ENCODE data around the gene KRTAP27-1. TPM values are rescaled to one million over a fixed set of nuclear protein-coding genes. Genes with fewer than 3 reads are reported as not detected.

Gene KRTAP27-1
- total RNA-seq, 2 donors from 2014 or later, result not detected

GRCh38 chr21:30354308-30355005 lies 17.0 kb upstream of the KRTAP27-1 start:
- no peaks in the 10 kb centered on the region for H3K27me3 ChIP-seq (replicated peaks; ENCODE audit: insufficient read depth)
- H3K36me3 ChIP-seq, result no peaks in the 10 kb centered on the region
- H3K4me3 ChIP-seq, result no peak overlapping the region
- intact Hi-C loops (cut with DNase I), result no loop called here
- H3K27ac ChIP-seq, result no peak overlapping the region
- TF ChIP-seq CTCF (IDR thresholded peaks at IDR 0.05) (no peak), POLR2AphosphoS5 (IDR thresholded peaks at IDR 0.05) (no peak), POLR2A (IDR thresholded peaks at IDR 0.05) (no peak)
- 77% methylated on average over 1 of the region's 1 CpG for WGBS
- H3K4me1 ChIP-seq (replicated peaks), result no peaks in the 10 kb centered on the region
- DNase-seq (ENCODE audit: low spot score), result no peak
- no peaks in the 10 kb centered on the region for H3K9me3 ChIP-seq

GRCh38 chr21:30351534-30351933 lies 14.0 kb upstream of the KRTAP27-1 start:
- TF ChIP-seq POLR2AphosphoS5 (IDR thresholded peaks at IDR 0.05) (no peak), POLR2A (IDR thresholded peaks at IDR 0.05) (no peak), CTCF (IDR thresholded peaks at IDR 0.05) (no peak)
- no peak overlapping the region for H3K4me3 ChIP-seq
- no peak for DNase-seq (ENCODE audit: low spot score)
- no peak overlapping the region for H3K27ac ChIP-seq
- H3K27me3 ChIP-seq (replicated peaks; ENCODE audit: insufficient read depth), result no peaks in the 10 kb centered on the region
- H3K9me3 ChIP-seq, result no peaks in the 10 kb centered on the region
- no peaks in the 10 kb centered on the region for H3K36me3 ChIP-seq
- no peaks in the 10 kb centered on the region for H3K4me1 ChIP-seq (replicated peaks)
- 100% methylated on average over 1 of the region's 1 CpG for WGBS
- intact Hi-C loops (cut with DNase I), result no loop called here

GRCh38 chr21:30349572-30349971 lies 12.1 kb upstream of the KRTAP27-1 start:
- 20% methylated on average over 3 of the region's 3 CpGs for WGBS

GRCh38 chr21:30348506-30348905 lies 11.0 kb upstream of the KRTAP27-1 start, which contains the start of gene KRTAP23-1:
Gene KRTAP23-1, minus strand, starts transcription at chr21:30348606. Its CDS starts 0 bp downstream, at chr21:30348606.
- Histone ChIP-seq H3K27me3 (replicated peaks; ENCODE audit: insufficient read depth) (no peaks in the 10 kb centered on the region), H3K27ac (no peak within 1 kb of the TSS), H3K9me3 (no peaks in the 10 kb centered on the region), H3K4me3 (no peak within 1 kb of the TSS), H3K4me1 (replicated peaks) (no peaks in the 10 kb centered on the region), H3K36me3 (no peaks in the 10 kb centered on the region)
- TF ChIP-seq POLR2A (IDR thresholded peaks at IDR 0.05) (no peak), POLR2AphosphoS5 (IDR thresholded peaks at IDR 0.05) (no peak), CTCF (IDR thresholded peaks at IDR 0.05) (no peak)
- WGBS, result 93% methylated on average over 4 of the region's 4 CpGs
- no peak for DNase-seq (ENCODE audit: low spot score)
- intact Hi-C loops (cut with DNase I), result no loop called here

More at GRCh38 chr21:30349572-30349971, 12.1 kb upstream of the KRTAP27-1 start:
- H3K4me3 ChIP-seq, result no peak overlapping the region
- no peak for DNase-seq (ENCODE audit: low spot score)
- H3K27me3 ChIP-seq (replicated peaks; ENCODE audit: insufficient read depth), result no peaks in the 10 kb centered on the region
- intact Hi-C loops (cut with DNase I), result no loop called here
- no peaks in the 10 kb centered on the region for H3K4me1 ChIP-seq (replicated peaks)
- H3K27ac ChIP-seq, result no peak overlapping the region
- no peak for TF ChIP-seq POLR2A (IDR thresholded peaks at IDR 0.05)
- no peak for TF ChIP-seq CTCF (IDR thresholded peaks at IDR 0.05)
- no peak for TF ChIP-seq POLR2AphosphoS5 (IDR thresholded peaks at IDR 0.05)
- no peaks in the 10 kb centered on the region for H3K9me3 ChIP-seq
- no peaks in the 10 kb centered on the region for H3K36me3 ChIP-seq

GRCh38 chr21:30345014-30345413 lies 7.5 kb upstream of the KRTAP27-1 start:
- Histone ChIP-seq H3K4me1 (replicated peaks) (no peaks in the 10 kb centered on the region), H3K36me3 (no peaks in the 10 kb centered on the region), H3K27ac (no peak overlapping the region), H3K9me3 (no peaks in the 10 kb centered on the region), H3K4me3 (no peak overlapping the region), H3K27me3 (replicated peaks; ENCODE audit: insufficient read depth) (no peaks in the 10 kb centered on the region)
- TF ChIP-seq CTCF (IDR thresholded peaks at IDR 0.05), result no peak
- no peak for TF ChIP-seq POLR2A (IDR thresholded peaks at IDR 0.05)
- 87% methylated on average over 2 of the region's 2 CpGs for WGBS
- no peak for DNase-seq (ENCODE audit: low spot score)
- intact Hi-C loops (cut with DNase I), result no loop called here
